RPMI7951 (cell line): Measurements from ENCODE around the gene TBCD. TPM values are rescaled to one million over a fixed set of nuclear protein-coding genes. Genes with fewer than 3 reads are reported as not detected.
"Not testable (repeated sequence)": the region's sequence is repeated elsewhere in the genome, so short reads cannot be mapped to it uniquely, and the experiment has no call there.

Experiments used
- DNase-seq: peaks from one replicate; pipeline ENCODE4 v3.0.0-alpha.2; 2012; ENCODE audit warnings: low read depth
- total RNA-seq: library from RNA; depleted of rRNA; stranded (reverse); fragments of >200 nt; shearing (Covaris generic); gene quantifications from 2 replicates; pipeline ENCODE4 v1.2.3, GENCODE V29; 2014

TBCD gene
- total RNA-seq, 1 experiment from 2014 or later = 18.4 TPM

DNA sequence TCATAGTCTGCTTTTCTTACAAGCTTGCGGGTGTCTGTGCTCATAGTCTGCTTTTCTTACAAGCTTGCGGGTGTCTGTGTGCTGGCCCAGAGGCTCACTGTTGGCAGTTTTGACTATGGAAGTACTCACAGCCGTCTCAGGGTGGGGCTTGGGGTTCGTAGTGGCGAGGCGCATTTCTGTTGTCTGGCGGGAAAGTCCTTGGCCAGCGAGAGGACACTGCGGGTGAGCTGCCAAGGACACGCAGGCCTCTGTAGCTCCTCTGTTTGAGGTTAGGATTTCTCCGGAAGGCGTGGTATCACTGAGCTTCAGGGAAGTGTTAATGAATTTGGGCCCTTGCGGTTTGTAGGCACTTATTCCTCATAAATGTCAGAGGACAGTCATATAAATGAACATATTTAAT lies 13.5 kb downstream of the TBCD start:
- no peak for DNase-seq

GRCh38 chr17:82767041-82767754 lies 15.3 kb downstream of the TBCD start:
- DNase-seq = peak; percentile 30

DNA sequence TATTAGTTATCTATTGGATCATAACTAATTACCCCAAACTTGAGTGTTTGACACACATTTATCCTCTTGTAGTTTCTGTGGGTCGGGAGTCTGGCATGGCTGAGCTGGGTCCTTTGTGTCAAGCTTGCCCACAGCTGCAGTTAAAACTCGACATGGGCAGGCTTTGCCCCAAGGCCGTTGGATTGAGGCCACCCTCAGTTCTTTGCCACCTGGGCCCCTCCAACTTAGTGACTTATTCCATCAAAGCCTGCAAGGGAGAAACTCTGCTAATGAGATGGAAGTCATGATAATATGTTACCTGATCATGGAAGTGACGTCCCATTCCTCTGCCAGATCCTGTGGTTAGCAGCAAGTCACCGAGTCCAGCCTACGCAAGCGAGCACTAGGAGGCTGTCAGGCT lies 17.2 kb downstream of the TBCD start:
- DNase-seq = no peak

DNA sequence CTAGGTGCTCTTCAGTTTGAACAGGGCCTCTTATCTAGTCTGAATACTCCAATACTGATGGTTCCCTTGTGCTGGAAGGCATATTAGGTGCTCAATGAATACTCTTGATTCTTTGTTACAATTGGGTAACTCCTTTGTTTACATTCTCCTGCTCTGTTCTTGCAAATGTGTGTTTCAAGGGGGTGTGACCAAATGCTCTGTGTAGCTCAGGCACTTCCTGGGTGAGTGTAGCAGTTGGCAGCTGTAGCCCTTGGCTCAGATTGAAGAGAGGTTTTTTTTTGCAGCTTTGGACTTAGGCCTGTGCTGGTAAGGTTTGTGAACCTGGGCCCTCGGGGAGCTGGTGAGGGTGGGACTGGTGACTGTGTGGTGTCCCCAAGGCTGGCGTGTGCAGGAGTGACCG lies 20.2 kb downstream of the TBCD start:
- DNase-seq = peak; percentile 7

GRCh38 chr17:82774456-82774855 lies 22.6 kb downstream of the TBCD start:
- not testable (repeated sequence) for DNase-seq

DNA sequence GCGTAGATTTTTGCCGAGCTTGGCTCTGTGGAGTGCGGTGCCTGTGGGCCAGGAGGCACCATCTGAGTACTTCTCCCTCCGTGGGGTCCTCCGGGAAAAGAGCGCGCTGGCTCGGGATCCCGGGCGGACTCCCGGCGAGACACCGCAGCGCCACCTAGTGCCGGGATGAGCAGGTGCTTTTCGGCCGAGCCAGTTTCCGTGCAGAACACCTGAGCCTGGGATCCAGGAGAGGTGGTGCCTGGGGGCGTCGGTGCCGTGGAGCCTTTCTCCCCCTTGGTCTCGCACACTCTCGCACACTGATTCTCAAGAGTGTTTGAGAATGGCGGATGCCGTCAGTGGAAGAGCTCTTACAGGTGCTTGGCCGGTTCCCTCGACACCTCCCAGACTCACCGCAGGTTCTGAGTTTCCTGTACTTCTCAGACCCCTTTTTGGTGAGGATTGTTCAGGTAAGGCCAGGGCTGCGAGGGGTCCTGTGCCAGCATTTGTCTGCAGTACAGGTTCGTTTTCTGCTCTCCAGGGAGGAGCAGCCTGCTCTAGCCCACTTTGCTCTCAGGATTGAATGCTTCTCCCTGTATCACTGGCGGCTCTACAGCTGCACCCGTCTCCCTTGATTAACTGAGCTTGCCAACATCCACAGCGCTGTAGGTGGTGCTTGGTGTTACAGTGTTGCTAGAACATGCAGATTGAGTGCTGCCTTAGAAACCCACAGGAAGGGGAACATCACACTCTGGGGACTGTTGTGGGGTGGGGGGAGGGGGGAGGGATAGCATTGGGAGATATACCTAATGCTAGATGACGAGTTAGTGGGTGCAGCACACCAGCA lies 23.3 kb downstream of the TBCD start:
- peak; percentile 14 for DNase-seq

DNA sequence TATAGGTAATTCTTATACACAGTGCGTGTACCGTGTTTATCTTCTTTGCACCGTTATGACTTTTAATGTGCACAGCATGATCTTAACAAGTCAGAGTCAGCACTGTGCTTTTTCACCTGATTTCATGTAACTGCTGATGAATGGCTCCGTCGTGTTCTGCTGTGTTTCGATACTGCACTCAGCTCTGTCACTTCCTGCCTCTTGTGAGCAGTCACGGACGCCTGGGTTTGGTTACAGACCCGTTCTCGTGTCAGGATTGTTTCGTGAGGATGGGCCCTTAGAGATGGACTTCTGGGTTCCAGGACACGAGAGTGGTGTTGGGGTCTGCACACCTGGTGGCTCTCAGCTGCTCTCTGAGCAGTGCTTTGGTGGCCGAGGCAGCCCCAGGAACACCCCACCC lies 24.6 kb downstream of the TBCD start:
- no peak for DNase-seq

GRCh38 chr17:82777778-82778375 lies 26.0 kb downstream of the TBCD start:
- not testable (repeated sequence) for DNase-seq

GRCh38 chr17:82779541-82779940 lies 27.7 kb downstream of the TBCD start:
- no peak for DNase-seq

- DNase-seq = no peak
These were observed 28.3 kb downstream of the TBCD start for GRCh38 chr17:82780195-82780594.

DNA sequence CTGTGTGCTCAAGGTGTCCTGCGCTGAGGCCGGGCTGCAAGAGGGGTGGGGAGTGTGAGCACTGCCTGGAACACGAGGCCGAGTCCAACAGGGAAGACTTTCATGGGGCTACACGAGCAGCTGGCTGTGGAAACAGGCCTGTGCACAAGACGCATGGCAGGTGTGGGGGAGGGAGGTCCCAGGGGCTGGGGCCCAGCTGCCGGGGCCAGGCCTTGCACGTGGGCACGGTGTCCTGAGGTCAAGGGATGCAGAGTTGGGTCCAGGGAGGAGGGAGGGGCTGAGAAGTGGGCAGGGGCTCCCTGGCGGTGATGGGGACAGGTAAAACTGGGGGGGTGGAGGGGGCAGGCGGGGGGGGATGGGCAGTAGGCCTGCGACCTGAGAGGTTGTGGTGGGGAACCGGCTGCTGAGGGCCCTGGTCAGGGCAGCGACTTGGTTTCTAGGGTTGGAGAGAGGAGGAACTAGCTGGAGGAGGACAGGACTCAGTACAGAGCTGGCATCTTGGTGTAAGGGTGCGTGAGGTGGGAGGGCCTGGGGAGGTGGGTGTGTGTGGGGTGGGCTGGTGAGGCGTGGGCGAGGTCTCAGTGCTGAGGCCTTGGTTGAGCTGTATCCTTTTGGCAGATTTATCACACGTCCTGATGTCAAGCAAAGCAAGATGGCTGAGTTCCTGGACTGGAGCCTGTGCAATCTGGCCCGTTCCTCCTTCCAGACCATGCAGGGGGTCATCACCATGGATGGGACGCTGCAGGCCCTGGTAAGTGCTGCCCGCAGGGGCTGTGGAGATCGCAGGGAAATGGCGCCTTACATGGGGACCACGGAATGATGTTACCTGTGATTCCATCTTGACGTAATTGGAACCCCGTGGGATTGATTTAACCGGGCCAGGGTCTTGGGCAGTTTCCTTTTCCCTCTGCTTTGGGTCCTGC lies 29.4 kb downstream of the TBCD start:
- no peak for DNase-seq

- peak; percentile 60 for DNase-seq
These were observed 30.0 kb downstream of the TBCD start for GRCh38 chr17:82781894-82782274.

- no peak for DNase-seq
These were observed 30.9 kb downstream of the TBCD start for GRCh38 chr17:82782657-82783207.

DNA sequence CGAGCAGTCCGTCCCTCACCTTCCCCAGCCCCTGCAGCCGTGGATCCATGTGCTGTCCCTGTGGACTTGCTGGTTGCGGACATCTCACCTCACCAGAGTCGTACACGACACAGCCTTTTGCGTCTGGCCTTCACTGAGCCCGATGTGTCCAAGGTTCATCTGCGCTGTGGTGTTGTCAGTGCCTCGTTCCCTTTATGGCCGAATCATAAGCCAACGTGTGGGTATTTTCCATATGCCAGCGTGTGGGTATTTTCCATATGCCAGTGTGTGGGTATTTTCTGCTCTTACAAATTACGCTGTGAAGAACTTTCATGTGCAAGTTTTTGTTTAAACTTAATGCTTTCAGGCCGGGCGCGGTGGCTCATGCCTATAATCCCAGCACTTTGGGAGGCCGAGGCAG lies 31.6 kb downstream of the TBCD start:
- DNase-seq = no peak

DNA sequence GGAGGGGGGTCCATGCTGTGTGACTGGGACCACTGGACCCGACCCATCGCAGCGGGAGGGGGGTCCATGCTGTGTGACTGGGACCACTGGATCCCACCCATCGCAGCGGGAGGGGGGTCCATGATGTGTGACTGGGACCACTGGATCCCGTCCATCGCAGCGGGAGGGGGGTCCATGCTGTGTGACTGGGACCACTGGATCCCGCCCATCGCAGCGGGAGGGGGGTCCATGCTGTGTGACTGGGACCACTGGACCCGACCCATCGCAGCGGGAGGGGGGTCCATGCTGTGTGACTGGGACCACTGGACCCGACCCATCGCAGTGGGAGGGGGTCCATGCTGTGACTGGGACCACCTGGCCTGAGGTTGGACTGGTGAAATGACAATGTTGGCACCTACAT lies 33.7 kb downstream of the TBCD start:
- not testable (repeated sequence) for DNase-seq

- no peak for DNase-seq
These were observed 34.6 kb downstream of the TBCD start for GRCh38 chr17:82786427-82786826.

DNA sequence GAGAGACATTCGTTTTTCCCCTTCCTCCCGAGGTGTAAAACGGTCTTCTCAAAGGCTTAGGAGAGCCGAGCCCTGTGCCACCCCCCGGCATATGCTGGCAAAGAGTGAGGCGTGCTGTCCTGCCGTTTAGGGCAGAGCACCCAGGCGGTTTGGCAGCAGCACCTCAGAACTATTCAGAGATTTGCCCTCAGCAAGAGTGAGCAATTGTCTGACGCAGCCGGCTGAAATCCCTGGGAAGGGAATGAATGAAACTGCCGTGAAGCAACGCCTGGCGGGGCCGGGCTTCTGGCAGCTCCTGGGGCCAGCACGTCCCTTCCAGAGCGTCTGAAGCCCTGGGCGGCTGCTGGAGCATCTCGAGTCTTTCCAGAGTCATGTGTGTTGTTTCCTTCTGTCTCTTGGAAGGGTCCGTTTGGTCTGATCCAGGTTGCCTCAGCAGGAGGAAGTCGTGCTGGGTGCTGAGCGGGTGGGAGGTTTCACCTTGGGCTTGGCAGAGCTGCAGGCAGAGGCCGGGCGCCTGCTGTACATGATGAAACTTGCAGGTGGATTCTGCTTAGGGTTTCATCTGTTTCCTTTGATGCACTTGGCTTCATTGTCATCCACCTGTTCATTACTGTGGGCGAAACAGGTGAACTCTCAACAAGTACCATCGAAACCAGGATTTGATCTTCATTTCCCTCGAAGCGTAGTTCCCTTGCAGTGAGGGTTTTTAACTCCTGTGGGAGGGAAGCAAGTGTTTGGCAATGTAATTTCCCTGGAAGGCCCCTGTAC lies 35.4 kb downstream of the TBCD start:
- no peak for DNase-seq

- DNase-seq = no peak
These were observed 36.5 kb downstream of the TBCD start for GRCh38 chr17:82788206-82789001.

DNA sequence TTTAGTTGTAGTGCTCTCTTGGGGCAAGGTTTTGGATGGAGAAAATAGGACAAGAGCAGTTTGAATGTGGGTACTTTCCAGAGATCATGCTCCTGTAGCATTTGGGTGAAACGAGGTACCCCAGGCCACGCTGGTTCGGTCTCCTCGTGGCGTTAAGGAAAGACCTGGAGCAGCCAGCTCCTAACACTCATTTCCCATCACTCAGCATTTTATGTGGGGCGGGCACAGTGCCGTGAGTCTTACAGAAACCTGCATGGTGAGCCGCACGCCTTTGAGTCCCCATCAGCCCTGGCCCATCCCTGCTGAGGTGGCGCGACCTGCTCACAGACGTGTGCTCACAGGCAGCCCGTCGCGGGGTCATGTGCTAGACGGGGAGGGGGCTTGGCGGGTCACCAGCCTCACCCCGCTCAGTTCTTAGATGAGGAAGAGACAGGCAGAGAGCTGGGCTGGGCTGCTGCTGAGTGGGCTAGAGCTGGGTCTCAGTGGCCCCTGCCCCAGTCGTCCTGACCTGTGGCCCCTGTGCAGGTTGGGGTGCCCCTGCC lies 37.3 kb downstream of the TBCD start:
- DNase-seq = no peak

GRCh38 chr17:82789806-82790205 lies 37.9 kb downstream of the TBCD start:
- DNase-seq = no peak
